A549 (cell line): Measurements from ENCODE around the gene ANKRD13D. TPM values are rescaled to one million over a fixed set of nuclear protein-coding genes. Genes with fewer than 3 reads are reported as not detected.

Experiments used
- ATAC-seq, 2 experiments: fragments of 200-7000 bp in 1 of 2; fragments of >200 bp in 1 of 2; cut with Nextera tagmentation in 1 of 2; cut with Tn5 transposase in 1 of 2; 3 replicates each; pipeline versions ENCODE4 v1.8.0 to v1.9.1; 2018 to 2020; ENCODE audit warnings: mild to moderate bottlenecking in 1 of 2, moderate library complexity in 1 of 2
- CTCF ChIA-PET: fragments of 300-600 bp; sonication (Branson Sonifier 250); formaldehyde crosslinking; extraction: SDS; loops from one replicate; lab custom pipeline; 2021; ENCODE audit warnings: antibody characterized with exemption, inconsistent platforms; lab: Yijun Ruan, JAX
- POLR2A ChIA-PET: fragments of 350-600 bp; formaldehyde crosslinking; extraction: SDS; loops from one replicate; lab custom pipeline; 2021; ENCODE audit warnings: antibody characterized with exemption, inconsistent platforms; lab: Yijun Ruan, JAX
- DNase-seq, 2 experiments: peaks; one replicate each; pipeline versions ENCODE4 v3.0.0 to v3.0.0-alpha.2; 2011 to 2016; ENCODE audit warnings: low read depth in 1 of 2, low spot score in 1 of 2
- FAIRE-seq: peaks from 2 replicates; lab custom pipeline; 2011; peaks lifted over from hg19 to GRCh38; lab: Jason Lieb, UNC
- H3K27ac ChIP-seq, 2 experiments: fragments of >200 bp; sonication (Bioruptor Twin); formaldehyde crosslinking; 3 replicates each; pipeline ENCODE4 v1.5.1; 2016 to 2017
- H3K4me1 ChIP-seq: fragments of >200 bp; sonication (Bioruptor Twin); formaldehyde crosslinking; 3 replicates; pipeline ENCODE4 v1.6.1; 2016
- H3K4me2 ChIP-seq: fragments of >200 bp; sonication (Bioruptor Twin); formaldehyde crosslinking; 3 replicates; pipeline ENCODE4 v1.6.1; 2016
- H3K4me3 ChIP-seq: fragments of >200 bp; sonication (Bioruptor Twin); formaldehyde crosslinking; 3 replicates; pipeline ENCODE4 v1.5.1; 2016
- H3K9me3 ChIP-seq: fragments of >200 bp; sonication (Bioruptor Twin); formaldehyde crosslinking; 3 replicates; pipeline ENCODE4 v1.6.1; 2016
- BHLHE40 ChIP-seq: IDR thresholded peaks from 2 replicates; pipeline ENCODE4 v1.6.1; 2012; ENCODE audit warnings: low read depth, low read length, inconsistent platforms
- E2F6 ChIP-seq: IDR thresholded peaks from 2 replicates; pipeline ENCODE4 v1.6.1; 2012; ENCODE audit warnings: low read depth, borderline replicate concordance
- ELK1 ChIP-seq: fragments of 150-350 bp; IDR thresholded peaks from 2 replicates; pipeline ENCODE4 v1.6.1; 2014; ENCODE audit warnings: low read depth, mild to moderate bottlenecking, low read length
- EP300 ChIP-seq, 2 experiments: fragments of >200 bp; sonication (Bioruptor Twin); formaldehyde crosslinking; IDR thresholded peaks; 2 replicates in 1 of 2; 3 replicates in 1 of 2; pipeline ENCODE4 v1.6.1; 2016 to 2017
- FOSB ChIP-seq: fragments of 250-450 bp; sonication (Bioruptor Pico); IDR thresholded peaks from 2 replicates; pipeline ENCODE4 v1.5.0; 2020; ENCODE audit warnings: mild to moderate bottlenecking, moderate library complexity
- FOSL2 ChIP-seq, 2 experiments: fragments of 450-650 bp in 1 of 2; fragments of >200 bp in 1 of 2; sonication (Bioruptor Twin) in 1 of 2; formaldehyde crosslinking; IDR thresholded peaks; 2 replicates each; pipeline versions ENCODE4 v1.5.0 to v1.6.1; 2016 to 2020; ENCODE audit warnings: mild to moderate bottlenecking in 1 of 2, moderate library complexity in 1 of 2
- HDAC2 ChIP-seq: fragments of 200-600 bp; sonication (generic); IDR thresholded peaks from 2 replicates; pipeline ENCODE4 v1.6.1; 2016
- HEYL ChIP-seq: fragments of 250-450 bp; sonication (Bioruptor Pico); IDR thresholded peaks from 2 replicates; pipeline ENCODE4 v1.8.0; 2021; ENCODE audit warnings: mild to moderate bottlenecking, moderate library complexity
- HMGXB4 ChIP-seq: fragments of 250-450 bp; sonication (Bioruptor Pico); IDR thresholded peaks from 2 replicates; pipeline ENCODE4 v1.5.0; 2021; ENCODE audit warnings: mild to moderate bottlenecking, moderate library complexity, borderline replicate concordance
- HOXB5 ChIP-seq: fragments of 250-450 bp; sonication (Bioruptor Pico); IDR thresholded peaks from 2 replicates; pipeline ENCODE4 v1.5.0; 2020; ENCODE audit warnings: mild to moderate bottlenecking, moderate library complexity
- KDM1A ChIP-seq: fragments of 200-600 bp; sonication (generic); IDR thresholded peaks from 2 replicates; pipeline ENCODE4 v1.6.1; 2016; ENCODE audit warnings: low read depth, mild to moderate bottlenecking
- MAX ChIP-seq: IDR thresholded peaks from 2 replicates; pipeline ENCODE4 v1.6.1; 2012
- MAZ ChIP-seq: fragments of 150-350 bp; IDR thresholded peaks from 2 replicates; pipeline ENCODE4 v1.6.1; 2014; ENCODE audit warnings: antibody characterized with exemption, low read depth, low read length, borderline replicate concordance
- MYC ChIP-seq: IDR thresholded peaks from 2 replicates; pipeline ENCODE4 v1.6.1; 2012; ENCODE audit warnings: mild to moderate bottlenecking, inconsistent platforms, low read length, improper control_type of control experiment, borderline replicate concordance
- NPAS2 ChIP-seq: fragments of 250-450 bp; sonication (Bioruptor Pico); IDR thresholded peaks from 2 replicates; pipeline ENCODE4 v1.8.0; 2022; ENCODE audit warnings: mild to moderate bottlenecking, moderate library complexity, borderline replicate concordance
- NR3C1 ChIP-seq: fragments of >200 bp; sonication (Bioruptor Twin); formaldehyde crosslinking; IDR thresholded peaks from 3 replicates; pipeline ENCODE4 v1.6.1; 2017
- POLR2AphosphoS2 ChIP-seq: conservative IDR thresholded peaks from 2 replicates; pipeline ENCODE4 v1.6.1; 2012; ENCODE audit warnings: low read length, improper control_type of control experiment, inconsistent platforms
- RARB ChIP-seq: fragments of 250-450 bp; sonication (Bioruptor Pico); IDR thresholded peaks from 2 replicates; pipeline ENCODE4 v1.8.0; 2021; ENCODE audit warnings: mild to moderate bottlenecking, moderate library complexity
- REST ChIP-seq: fragments of 200-600 bp; sonication (generic); IDR thresholded peaks from 2 replicates; pipeline ENCODE4 v1.6.1; 2016; ENCODE audit warnings: antibody characterized with exemption, mild to moderate bottlenecking, moderate library complexity
- RFX5 ChIP-seq: fragments of 450-650 bp; IDR thresholded peaks from 2 replicates; pipeline ENCODE4 v1.7.1; 2014; ENCODE audit warnings: antibody characterized with exemption, mild to moderate bottlenecking, moderate library complexity
- SREBF2 ChIP-seq: fragments of 450-650 bp; IDR thresholded peaks from 2 replicates; pipeline ENCODE4 v1.6.1; 2014; ENCODE audit warnings: mild to moderate bottlenecking, moderate library complexity
- ZC3H11A ChIP-seq: fragments of 450-650 bp; IDR thresholded peaks from 2 replicates; pipeline ENCODE4 v1.6.1; 2014; ENCODE audit warnings: antibody characterized with exemption, mild to moderate bottlenecking
- ZSCAN20 ChIP-seq: fragments of 250-450 bp; sonication (Bioruptor Pico); IDR thresholded peaks from 2 replicates; pipeline ENCODE4 v1.8.0; 2022; ENCODE audit warnings: mild to moderate bottlenecking, moderate library complexity
- WGBS: methylation state at CpG from one replicate; pipeline ENCODE4 v1.1.6; 2017; ENCODE audit errors: missing lambda C conversion rate; 5-methylcytosine and 5-hydroxymethylcytosine counted together
- polyA plus RNA-seq, 4 experiments: library from polyadenylated mRNA; depleted of rRNA in 3 of 4; stranded (reverse); fragments of >200 nt; fragmentation: RNase III in 1 of 4; extraction: RNeasy Plus Mini Kit Qiagen cat#74134 plus additional on column Dnase treatment in 1 of 4; gene quantifications; 2 replicates in 3 of 4; 3 replicates in 1 of 4; pipeline ENCODE4 v1.2.3, GENCODE V29; 2011 to 2017

The ANKRD13D gene
- polyA plus RNA-seq, 2 of the 4 experiments (the other 2 are of a cell fraction), result 17.0 to 24.2 TPM

- ATAC-seq (no peak), DNase-seq (no peak)
- Histone ChIP-seq H3K4me2 (no peak overlapping the region), H3K27ac (no peak overlapping the region)
- POLR2A ChIA-PET, result interaction anchor here (0.9 to 1.1 kb wide), 2 partner anchors 10 to 18 kb away, joined by 3 to 4 read pairs; partner anchors contain the start of gene ANKRD13D
- TF ChIP-seq HEYL (CRISPR knock-in tag), result no peak
- TF ChIP-seq HMGXB4 (CRISPR knock-in tag), result no peak
- no peak for TF ChIP-seq BHLHE40
- TF ChIP-seq ELK1, result no peak
- TF ChIP-seq NPAS2 (CRISPR knock-in tag), result no peak
- no peak for TF ChIP-seq SREBF2
- TF ChIP-seq ZC3H11A, result no peak
- TF ChIP-seq RARB (CRISPR knock-in tag), result no peak
- TF ChIP-seq, all 56 proteins: peak for 0
- Histone ChIP-seq H3K4me3 (no peak overlapping the region), H3K4me1 (peaks cover 11% of the 10 kb centered on the region; the same call in 2 of the 3 replicates), H3K9me3 (peaks cover 18% of the 10 kb centered on the region)
- CTCF ChIA-PET, result interaction anchor here (1.0 to 7.1 kb wide), 6 partner anchors 16 to 84 kb away, joined by 3 to 41 read pairs (median 5); no protein-coding TSS in a partner anchor
- FAIRE-seq, result no peak
- WGBS, result 91% methylated on average over 7 of the region's 7 CpGs
These were observed 9.7 kb downstream of the ANKRD13D start for GRCh38 chr11:67298786-67299185.

- H3K4me3 ChIP-seq, result no peak overlapping the region
- peaks cover 16% of the 10 kb centered on the region for H3K9me3 ChIP-seq
- FAIRE-seq (no peak), DNase-seq (no peak), ATAC-seq (no peak)
- CTCF ChIA-PET, result interaction anchor here (1.0 to 7.1 kb wide), 6 partner anchors 12 to 83 kb away, joined by 3 to 41 read pairs (median 4); no protein-coding TSS in a partner anchor
- peaks cover 17% of the 10 kb centered on the region; the same call in 2 of the 3 replicates for H3K4me1 ChIP-seq
- POLR2A ChIA-PET, result interaction anchor here (2.3 kb wide), 1 partner anchor 11 kb away, joined by 7 read pairs; the partner anchor contains the start of gene ANKRD13D
- no peak overlapping the region for H3K4me2 ChIP-seq
- TF ChIP-seq ZSCAN20 (CRISPR knock-in tag) (no peak), FOSL2 (IDR thresholded peaks at IDR 0.05) (no peak), FOSL2 (CRISPR knock-in tag; IDR thresholded peaks at IDR 0.05) (no peak), RFX5 (no peak), HDAC2 (no peak), REST (no peak), HOXB5 (CRISPR knock-in tag) (no peak), NR3C1 (no peak), FOSB (CRISPR knock-in tag) (no peak), EP300 (IDR thresholded peaks at IDR 0.05) (no peak), HMGXB4 (CRISPR knock-in tag) (no peak), E2F6 (no peak), MAZ (no peak), KDM1A (no peak), MYC (no peak), MAX (no peak), POLR2AphosphoS2 (no peak)
- H3K27ac ChIP-seq, result no peak overlapping the region
- WGBS, result 94% methylated on average over 23 of the region's 29 CpGs
These were observed 10.5 kb downstream of the ANKRD13D start for GRCh38 chr11:67299471-67300191.
